HepG2 (cell line): Measurements from ENCODE around the gene MPG. TPM values are rescaled to one million over a fixed set of nuclear protein-coding genes. Genes with fewer than 3 reads are reported as not detected.

Experiments used
- ATAC-seq: fragments of 200-7000 bp; cut with Tn5 transposase; 3 replicates; pipeline ENCODE4 v1.9.1; 2020; ENCODE audit warnings: mild to moderate bottlenecking, moderate library complexity
- BruUV-seq: library from RNA; stranded (reverse); fragments of 400-500 nt; replicated peaks from 2 replicates; lab custom pipeline; 2021; lab: Mats Ljungman, UMichigan
- CTCF ChIA-PET: fragments of 300-600 bp; formaldehyde crosslinking; extraction: SDS; loops from one replicate; lab custom pipeline; 2021; ENCODE audit warnings: low total read pairs, inconsistent platforms, low intra/inter-chr PET ratio; lab: Yijun Ruan, JAX
- POLR2A ChIA-PET: fragments of 350-600 bp; sonication (Branson Sonifier 250); formaldehyde crosslinking; loops from one replicate; lab custom pipeline; 2020; ENCODE audit warnings: antibody characterized with exemption, inconsistent platforms; lab: Yijun Ruan, JAX
- DNase-seq: peaks from one replicate; pipeline ENCODE4 v3.0.0-alpha.2; 2015; ENCODE audit warnings: low spot score
- FAIRE-seq: peaks from 3 replicates; lab custom pipeline; 2011; peaks lifted over from hg19 to GRCh38; lab: Jason Lieb, UNC
- H2AFZ ChIP-seq: one replicate; pipeline ENCODE4 v1.6.1; 2011; ENCODE audit warnings: low read length, inconsistent platforms
- H3K27ac ChIP-seq: fragments of 300-600 bp; 3 replicates; pipeline ENCODE4 v1.8.0; 2011; ENCODE audit warnings: mixed run types, mild to moderate bottlenecking, mixed read lengths, low read length, inconsistent platforms; ENCODE audit not compliant: insufficient read depth; ENCODE audit errors: extremely low read length
- H3K27me3 ChIP-seq, 2 experiments: fragments of 200-600 bp in 1 of 2; 2 replicates in 1 of 2; 3 replicates in 1 of 2; pipeline versions ENCODE4 v1.6.0 to v1.8.0; 2011; ENCODE audit warnings: low read length in 2 of 2, mild to moderate bottlenecking in 2 of 2, moderate library complexity in 2 of 2, inconsistent platforms in 1 of 2; ENCODE audit not compliant: insufficient read depth in 2 of 2, control insufficient read depth in 1 of 2
- H3K36me3 ChIP-seq, 2 experiments: fragments of 200-600 bp in 1 of 2; replicated peaks in 1 of 2; 2 replicates in 1 of 2; 3 replicates in 1 of 2; pipeline versions ENCODE4 v1.5.1 to v1.8.0; 2011; ENCODE audit warnings: low read length in 2 of 2, inconsistent platforms in 1 of 2; ENCODE audit not compliant: insufficient read depth in 2 of 2, control insufficient read depth in 1 of 2
- H3K4me1 ChIP-seq: 2 replicates; pipeline ENCODE4 v1.5.1; 2012; ENCODE audit warnings: low read length, inconsistent platforms; ENCODE audit not compliant: insufficient read depth
- H3K4me2 ChIP-seq: 2 replicates; pipeline ENCODE4 v1.6.0; 2011; ENCODE audit warnings: low read depth, low read length, inconsistent platforms
- H3K4me3 ChIP-seq, 3 experiments: fragments of 200-600 bp in 1 of 3; sonication (generic), shearing (Covaris generic) in 1 of 3; replicated peaks in 1 of 3; 2 replicates each; pipeline ENCODE4 v1.5.1; 2011 to 2016; ENCODE audit warnings: low read length in 3 of 3, inconsistent platforms in 2 of 3, low read depth in 2 of 3, mild to moderate bottlenecking in 2 of 3, control low read depth in 1 of 3, mixed read lengths in 1 of 3; ENCODE audit not compliant: insufficient read depth in 1 of 3
- H3K79me2 ChIP-seq: one replicate; pipeline ENCODE4 v1.6.1; 2011; ENCODE audit warnings: low read length, inconsistent platforms; ENCODE audit not compliant: insufficient read depth
- H3K9ac ChIP-seq: 2 replicates; pipeline ENCODE4 v1.6.0; 2011; ENCODE audit warnings: mild to moderate bottlenecking, low read depth, low read length, inconsistent platforms; ENCODE audit not compliant: insufficient read depth
- H3K9me3 ChIP-seq: 2 replicates; pipeline ENCODE4 v1.5.1; 2012; ENCODE audit warnings: mild to moderate bottlenecking, low read length
- H4K20me1 ChIP-seq: 2 replicates; pipeline ENCODE4 v1.6.0; 2011; ENCODE audit warnings: inconsistent platforms, mild to moderate bottlenecking, low read length, moderate library complexity; ENCODE audit not compliant: insufficient read depth
- EP300 ChIP-seq, 3 experiments: sonication (generic) in 1 of 3; formaldehyde crosslinking in 1 of 3; IDR thresholded peaks; 2 replicates each; pipeline versions ENCODE4 v1.5.1 to v1.6.1; 2011 to 2020; ENCODE audit warnings: low read depth in 2 of 3, low read length in 2 of 3, borderline replicate concordance in 1 of 3, improper control_type of control experiment in 1 of 3, mild to moderate bottlenecking in 1 of 3, missing genetic modification reagents in 1 of 3, moderate library complexity in 1 of 3
- HNRNPL ChIP-seq: fragments of 200-400 bp; formaldehyde crosslinking; IDR thresholded peaks from 2 replicates; pipeline ENCODE4 v1.6.1; 2017; ENCODE audit warnings: mild to moderate bottlenecking, low read depth, low read length
- KLF11 ChIP-seq: IDR thresholded peaks from 2 replicates; pipeline ENCODE4 v1.6.1; 2016; ENCODE audit warnings: missing compliant biosample characterization
- SP140L ChIP-seq: sonication (generic); formaldehyde crosslinking; IDR thresholded peaks from 2 replicates; pipeline ENCODE4 v1.4.0; 2020; ENCODE audit warnings: missing genetic modification reagents, borderline replicate concordance
- ZFX ChIP-seq: sonication (generic); formaldehyde crosslinking; IDR thresholded peaks from 2 replicates; pipeline ENCODE4 v1.4.0; 2020; ENCODE audit warnings: mild to moderate bottlenecking, low read depth, missing genetic modification reagents, moderate library complexity
- ZNF598 ChIP-seq: sonication (generic); formaldehyde crosslinking; IDR thresholded peaks from 2 replicates; pipeline ENCODE4 v1.5.1; 2020; ENCODE audit warnings: mild to moderate bottlenecking, missing genetic modification reagents, borderline replicate concordance
- WGBS: methylation state at CpG from one replicate; pipeline ENCODE4 v1.1.6; 2017; ENCODE audit warnings: low lambda C conversion rate; 5-methylcytosine and 5-hydroxymethylcytosine counted together
- in situ Hi-C: cut with HindIII; loops from 2 replicates; pipeline ENCODE4 v1.10.0; 2017; ENCODE audit warnings: low pct_unique_long_range_greater_than_20kb; ENCODE audit not compliant: extremely low pct_ligation_motif_present
- intact Hi-C: fragments of 100-400 bp; cut with micrococcal nuclease; formaldehyde crosslinking; loops from one replicate; pipeline ENCODE4 v1.10.0; 2022; ENCODE audit not compliant: unreplicated experiment
- polyA plus RNA-seq, 8 experiments: library from polyadenylated mRNA; depleted of rRNA in 3 of 8; stranded (reverse) in 7 of 8; unstranded in 1 of 8; fragments of >200 nt; fragmentation: Illumina TruSeq in 4 of 8; extraction: Trizol in 4 of 8; gene quantifications; 2 replicates each; pipeline versions ENCODE4 v1.2.1 to v1.2.3, GENCODE V29; 2011 to 2016; ENCODE audit warnings: low read depth in 4 of 8, missing spikeins in 1 of 8, mixed read lengths in 1 of 8; ENCODE audit not compliant: insufficient read depth in 1 of 8
- total RNA-seq, 5 experiments: library from RNA; depleted of rRNA; stranded (reverse); fragments of >200 nt; fragmentation: Illumina TruSeq; extraction: Trizol; gene quantifications; 2 replicates each; pipeline ENCODE4 v1.2.3, GENCODE V29; 2016; ENCODE audit warnings: low read depth in 1 of 5

MPG gene
- total and polyA plus RNA-seq, 2 of the 13 experiments (the other 11 are each of a cell fraction or from before 2014, with no cell fraction given) = 59.1 to 62.5 TPM

DNA sequence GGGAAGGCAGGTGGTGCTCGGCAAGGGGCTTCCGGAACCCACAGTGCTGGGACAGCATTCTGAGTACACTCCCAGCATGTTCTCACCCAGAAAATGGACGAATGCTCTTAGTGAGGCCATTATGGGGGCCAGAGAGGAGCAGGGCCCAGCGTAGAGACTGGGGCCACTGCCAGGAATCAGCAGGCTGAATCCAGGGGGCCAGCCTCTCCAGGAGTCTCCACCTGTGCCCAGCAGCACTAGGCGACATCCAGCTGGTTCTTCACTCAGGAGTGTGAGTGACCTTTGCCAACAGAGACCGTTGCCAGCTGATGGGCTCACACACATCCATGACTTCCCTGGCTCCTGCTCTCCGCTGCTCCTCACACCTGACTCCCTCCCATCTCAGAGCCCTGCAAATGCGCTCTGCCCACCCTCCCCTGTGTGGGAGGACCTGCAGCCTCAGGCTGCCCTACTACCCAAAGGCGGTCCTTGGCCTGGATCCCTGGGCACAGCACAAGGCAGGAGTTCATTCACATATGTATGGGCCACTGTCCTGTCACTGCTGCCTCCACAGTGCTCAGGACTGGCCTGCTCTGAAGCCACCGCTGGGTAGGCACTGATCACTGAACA, 10.7 kb upstream of the MPG start:
- no TSS peak for BruUV-seq
- ChIA-PET POLR2A (no interaction called here), CTCF (interaction anchor here (5.1 kb wide), 1 partner anchor 28 kb away, joined by 155 read pairs; no protein-coding TSS in a partner anchor)
- WGBS = 59% methylated on average over 9 of the region's 10 CpGs
- TF ChIP-seq HNRNPL = 0 out of 2 replicates have a peak, but pooled peaks have one; percentile 39
- TF ChIP-seq EP300 (IDR thresholded peaks at IDR 0.05; ENCODE audit: low read depth in 2 of 2, low read length in 2 of 2) = no peak
- no peak for TF ChIP-seq EP300 (CRISPR knock-in tag; IDR thresholded peaks at IDR 0.05; ENCODE audit: borderline replicate concordance)
- no peak for TF ChIP-seq SP140L (CRISPR knock-in tag)
- H3K27ac ChIP-seq = no peak overlapping the region
- H3K36me3 ChIP-seq = peaks cover 0 to under 1% of the 10 kb centered on the region in 2 experiments; a peak in 2 of 5 replicates
- H3K79me2 ChIP-seq = no peaks in the 10 kb centered on the region
- peaks cover 9% of the 10 kb centered on the region; the same call in 1 of the 2 replicates for H4K20me1 ChIP-seq
- H3K4me3 ChIP-seq = no peak overlapping the region
- ATAC-seq (no peak), DNase-seq (no peak), FAIRE-seq (no peak)
- H3K27me3 ChIP-seq = no peaks in the 10 kb centered on the region
- no peak overlapping the region for H3K4me2 ChIP-seq
- no peak overlapping the region for H3K9ac ChIP-seq
- no peak overlapping the region for H2AFZ ChIP-seq
- in situ Hi-C loops = no loop called here
- peaks cover 56% of the 10 kb centered on the region for H3K4me1 ChIP-seq
- no peaks in the 10 kb centered on the region for H3K9me3 ChIP-seq
- intact Hi-C loops = no loop called here

DNA sequence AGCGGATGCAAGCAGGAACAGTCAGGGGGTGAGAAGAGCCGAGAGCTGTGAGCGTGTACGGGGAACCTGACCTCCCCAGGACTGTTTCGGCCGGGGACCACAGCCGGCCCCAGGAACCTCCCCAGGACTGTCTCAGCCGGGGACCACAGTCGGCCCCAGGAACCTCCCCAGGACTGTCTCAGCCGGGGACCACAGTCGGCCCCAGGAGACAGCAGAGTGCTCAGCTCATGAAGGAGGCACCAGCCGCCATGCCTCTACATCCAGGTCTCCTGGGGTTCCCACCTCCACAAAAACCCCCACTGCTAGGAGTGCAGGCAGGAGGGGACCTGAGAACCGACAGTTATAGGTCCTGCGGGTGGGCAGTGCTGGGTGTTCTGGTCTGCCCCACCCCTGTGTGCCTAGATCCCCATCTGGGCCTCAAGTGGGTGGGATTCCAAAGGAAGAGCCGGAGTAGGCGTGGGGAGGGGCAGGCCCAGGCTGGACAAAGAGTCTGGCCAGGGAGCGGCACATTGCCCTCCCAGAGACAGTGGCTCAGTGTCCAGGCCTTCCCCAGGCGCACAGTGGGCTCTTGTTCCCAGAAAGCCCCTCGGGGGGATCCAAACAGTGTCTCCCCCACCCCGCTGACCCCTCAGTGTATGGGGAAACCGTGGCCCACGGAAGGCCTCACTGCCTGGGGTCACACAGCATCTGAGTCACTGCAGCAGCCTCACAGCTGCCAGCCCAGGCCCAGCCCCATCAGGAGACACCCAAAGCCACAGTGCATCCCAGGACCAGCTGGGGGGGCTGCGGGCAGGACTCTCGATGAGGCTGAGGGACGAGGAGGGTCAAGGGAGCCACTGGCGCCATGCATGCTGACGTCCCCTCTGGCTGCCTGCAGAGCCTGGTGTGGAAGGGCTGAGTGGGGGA, 9.9 kb upstream of the MPG start:
- peaks cover 9% of the 10 kb centered on the region; the same call in 1 of the 2 replicates for H4K20me1 ChIP-seq
- peak overlapping the region; percentile 29; the same call in 1 of the 2 replicates for H3K4me2 ChIP-seq
- in situ Hi-C loops = no loop called here
- CTCF ChIA-PET = interaction anchor here (5.1 kb wide), 1 partner anchor 27 kb away, joined by 155 read pairs; no protein-coding TSS in a partner anchor
- no peak overlapping the region for H3K9ac ChIP-seq
- POLR2A ChIA-PET = no interaction called here
- no peak for ATAC-seq
- H3K4me3 ChIP-seq = no peak overlapping the region; a peak in 1 of 6 replicates
- H3K79me2 ChIP-seq = no peaks in the 10 kb centered on the region
- 0 out of 5 replicates have a peak, but pooled peaks cover 0 to 3% of the 10 kb centered on the region in 2 experiments for H3K27me3 ChIP-seq
- H3K27ac ChIP-seq = no peak overlapping the region
- no peaks in the 10 kb centered on the region for H3K9me3 ChIP-seq
- TF ChIP-seq KLF11 (CRISPR knock-in tag) (no peak), ZFX (CRISPR knock-in tag) (0 out of 2 replicates have a peak, but pooled peaks have one; percentile 17), ZNF598 (no peak)
- no peak overlapping the region for H2AFZ ChIP-seq
- H3K36me3 ChIP-seq = no peaks in the 10 kb centered on the region
- DNase-seq = no peak
- no peak for FAIRE-seq
- 53% methylated on average over 11 of the region's 27 CpGs for WGBS
- no TSS peak for BruUV-seq
- intact Hi-C loops = no loop called here
- peaks cover 62% of the 10 kb centered on the region for H3K4me1 ChIP-seq
